ENCODE data around the gene SPATA33. TPM values are rescaled to one million over a fixed set of nuclear protein-coding genes. Genes with fewer than 3 reads are reported as not detected.

The SPATA33 gene
- polyA plus RNA-seq, 2 of the 4 experiments (the other 2 are of a cell fraction) = 6.1 to 12.1 TPM

DNA sequence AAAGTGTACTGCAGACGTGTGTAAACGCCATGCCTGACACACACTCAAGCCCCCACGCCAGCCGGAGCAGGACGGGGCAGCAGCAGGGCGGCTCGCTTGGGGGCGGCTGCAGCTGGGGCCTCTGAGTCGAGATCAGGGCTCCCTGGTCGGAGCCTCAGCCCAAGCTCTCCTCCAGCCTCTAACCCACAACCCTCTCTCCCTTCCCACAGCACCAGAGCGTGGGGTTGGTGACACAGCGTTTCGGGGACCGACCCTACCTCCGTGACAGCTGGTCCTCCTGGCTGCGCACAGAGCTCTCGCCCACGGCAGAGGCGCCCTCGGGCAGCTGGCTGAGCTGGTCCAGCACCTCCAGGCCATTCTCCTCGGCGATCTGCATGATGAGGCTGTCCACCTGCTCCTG lies 11.4 kb upstream of the SPATA33 start:
- CTCF ChIA-PET = interaction anchor here (0.9 to 2.0 kb wide), 3 partner anchors 31 to 81 kb away, joined by 3 to 10 read pairs (median 4); no protein-coding TSS in a partner anchor
- H3K9me3 ChIP-seq = no peaks in the 10 kb centered on the region
- H3K4me3 ChIP-seq = no peak overlapping the region
- H3K4me1 ChIP-seq = 0 out of 3 replicates have a peak, but pooled peaks cover 3% of the 10 kb centered on the region
- no peak overlapping the region for H3K27ac ChIP-seq
- ATAC-seq (no peak), FAIRE-seq (no peak), DNase-seq (ENCODE audit: low read depth in 1 of 2, low spot score in 1 of 2) (no peak)
- no peak overlapping the region for H3K4me2 ChIP-seq
- POLR2A ChIA-PET = no interaction called here
- WGBS (ENCODE audit: missing lambda C conversion rate) = 97% methylated on average over 21 of the region's 22 CpGs
- TF ChIP-seq BHLHE40 (IDR thresholded peaks at IDR 0.05; ENCODE audit: low read depth, low read length) (no peak), ZFP36 (IDR thresholded peaks at IDR 0.05; ENCODE audit: borderline replicate concordance, partially characterized antibody) (no peak), HOXA7 (CRISPR knock-in tag; IDR thresholded peaks at IDR 0.05) (no peak), EHF (CRISPR knock-in tag; IDR thresholded peaks at IDR 0.05) (no peak), HDAC2 (IDR thresholded peaks at IDR 0.05) (no peak), HOXB5 (CRISPR knock-in tag; IDR thresholded peaks at IDR 0.05) (no peak), POLR2A (IDR thresholded peaks at IDR 0.05; ENCODE audit: low read length) (no peak), PHF8 (IDR thresholded peaks at IDR 0.05; ENCODE audit: borderline replicate concordance, low read depth) (no peak), TP53 (CRISPR knock-in tag; IDR thresholded peaks at IDR 0.05) (no peak), CHD4 (IDR thresholded peaks at IDR 0.05; ENCODE audit: borderline replicate concordance) (no peak), ZC3H11A (IDR thresholded peaks at IDR 0.05) (no peak), EP300 (IDR thresholded peaks at IDR 0.05) (no peak), CBX8 (IDR thresholded peaks at IDR 0.05) (no peak), JUN (IDR thresholded peaks at IDR 0.05) (no peak), NFE2L2 (conservative IDR thresholded peaks at IDR 0.05; ENCODE audit: low read length) (no peak), FOSB (CRISPR knock-in tag; IDR thresholded peaks at IDR 0.05) (no peak)
- TF ChIP-seq, protein P1, sequence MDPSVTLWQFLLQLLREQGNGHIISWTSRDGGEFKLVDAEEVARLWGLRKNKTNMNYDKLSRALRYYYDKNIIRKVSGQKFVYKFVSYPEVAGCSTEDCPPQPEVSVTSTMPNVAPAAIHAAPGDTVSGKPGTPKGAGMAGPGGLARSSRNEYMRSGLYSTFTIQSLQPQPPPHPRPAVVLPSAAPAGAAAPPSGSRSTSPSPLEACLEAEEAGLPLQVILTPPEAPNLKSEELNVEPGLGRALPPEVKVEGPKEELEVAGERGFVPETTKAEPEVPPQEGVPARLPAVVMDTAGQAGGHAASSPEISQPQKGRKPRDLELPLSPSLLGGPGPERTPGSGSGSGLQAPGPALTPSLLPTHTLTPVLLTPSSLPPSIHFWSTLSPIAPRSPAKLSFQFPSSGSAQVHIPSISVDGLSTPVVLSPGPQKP (IDR thresholded peaks at IDR 0.05; ENCODE audit: low read depth, low read length) = no peak

DNA sequence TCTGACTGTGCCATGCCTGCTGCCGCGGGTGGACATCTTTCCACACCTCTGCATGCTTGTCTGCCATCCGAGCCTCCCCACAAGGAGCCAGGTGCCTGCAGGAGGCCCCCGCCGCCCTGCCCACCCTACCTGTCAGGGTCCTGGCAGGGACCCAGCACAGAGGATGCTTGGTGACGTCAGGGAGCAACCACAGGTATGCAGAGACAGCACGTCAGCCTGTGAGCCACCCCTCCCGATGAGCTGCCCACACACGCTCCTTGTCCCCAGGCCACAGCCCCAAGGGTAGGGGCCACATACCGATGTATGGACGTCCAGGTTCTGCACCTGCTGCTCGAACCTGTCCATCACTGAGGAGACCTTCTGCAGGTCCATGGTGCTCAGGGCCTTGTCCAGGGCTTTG lies 10.7 kb upstream of the SPATA33 start:
- FAIRE-seq = no peak
- H3K27ac ChIP-seq = no peak overlapping the region
- TF ChIP-seq ZNF302 (CRISPR knock-in tag; IDR thresholded peaks at IDR 0.05) (no peak), HEYL (CRISPR knock-in tag; IDR thresholded peaks at IDR 0.05) (no peak), POLR2AphosphoS2 (conservative IDR thresholded peaks at IDR 0.05; ENCODE audit: low read length) (no peak), RCOR1 (IDR thresholded peaks at IDR 0.05; ENCODE audit: low read depth, low read length) (no peak), TFCP2L1 (CRISPR knock-in tag; IDR thresholded peaks at IDR 0.05) (no peak), HOXB5 (CRISPR knock-in tag; IDR thresholded peaks at IDR 0.05) (no peak), HDAC2 (IDR thresholded peaks at IDR 0.05) (no peak), CHD2 (IDR thresholded peaks at IDR 0.05; ENCODE audit: low read length, partially characterized antibody) (no peak), NR3C1 (IDR thresholded peaks at IDR 0.05) (no peak), JUN (IDR thresholded peaks at IDR 0.05) (no peak), PHF8 (IDR thresholded peaks at IDR 0.05; ENCODE audit: borderline replicate concordance, low read depth) (no peak), RFX5 (IDR thresholded peaks at IDR 0.05) (no peak), RAD21 (conservative IDR thresholded peaks at IDR 0.05 in 1 of 2, IDR thresholded peaks at IDR 0.05 in 1 of 2) (no peak), FOSB (CRISPR knock-in tag; IDR thresholded peaks at IDR 0.05) (no peak), NFE2L2 (conservative IDR thresholded peaks at IDR 0.05; ENCODE audit: low read length) (no peak), POLR2A (IDR thresholded peaks at IDR 0.05; ENCODE audit: low read length) (no peak), RARB (CRISPR knock-in tag; IDR thresholded peaks at IDR 0.05) (no peak)
- TF ChIP-seq, protein P2, sequence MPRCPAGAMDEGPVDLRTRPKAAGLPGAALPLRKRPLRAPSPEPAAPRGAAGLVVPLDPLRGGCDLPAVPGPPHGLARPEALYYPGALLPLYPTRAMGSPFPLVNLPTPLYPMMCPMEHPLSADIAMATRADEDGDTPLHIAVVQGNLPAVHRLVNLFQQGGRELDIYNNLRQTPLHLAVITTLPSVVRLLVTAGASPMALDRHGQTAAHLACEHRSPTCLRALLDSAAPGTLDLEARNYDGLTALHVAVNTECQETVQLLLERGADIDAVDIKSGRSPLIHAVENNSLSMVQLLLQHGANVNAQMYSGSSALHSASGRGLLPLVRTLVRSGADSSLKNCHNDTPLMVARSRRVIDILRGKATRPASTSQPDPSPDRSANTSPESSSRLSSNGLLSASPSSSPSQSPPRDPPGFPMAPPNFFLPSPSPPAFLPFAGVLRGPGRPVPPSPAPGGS (IDR thresholded peaks at IDR 0.05) = no peak
- TF ChIP-seq, protein P3, sequence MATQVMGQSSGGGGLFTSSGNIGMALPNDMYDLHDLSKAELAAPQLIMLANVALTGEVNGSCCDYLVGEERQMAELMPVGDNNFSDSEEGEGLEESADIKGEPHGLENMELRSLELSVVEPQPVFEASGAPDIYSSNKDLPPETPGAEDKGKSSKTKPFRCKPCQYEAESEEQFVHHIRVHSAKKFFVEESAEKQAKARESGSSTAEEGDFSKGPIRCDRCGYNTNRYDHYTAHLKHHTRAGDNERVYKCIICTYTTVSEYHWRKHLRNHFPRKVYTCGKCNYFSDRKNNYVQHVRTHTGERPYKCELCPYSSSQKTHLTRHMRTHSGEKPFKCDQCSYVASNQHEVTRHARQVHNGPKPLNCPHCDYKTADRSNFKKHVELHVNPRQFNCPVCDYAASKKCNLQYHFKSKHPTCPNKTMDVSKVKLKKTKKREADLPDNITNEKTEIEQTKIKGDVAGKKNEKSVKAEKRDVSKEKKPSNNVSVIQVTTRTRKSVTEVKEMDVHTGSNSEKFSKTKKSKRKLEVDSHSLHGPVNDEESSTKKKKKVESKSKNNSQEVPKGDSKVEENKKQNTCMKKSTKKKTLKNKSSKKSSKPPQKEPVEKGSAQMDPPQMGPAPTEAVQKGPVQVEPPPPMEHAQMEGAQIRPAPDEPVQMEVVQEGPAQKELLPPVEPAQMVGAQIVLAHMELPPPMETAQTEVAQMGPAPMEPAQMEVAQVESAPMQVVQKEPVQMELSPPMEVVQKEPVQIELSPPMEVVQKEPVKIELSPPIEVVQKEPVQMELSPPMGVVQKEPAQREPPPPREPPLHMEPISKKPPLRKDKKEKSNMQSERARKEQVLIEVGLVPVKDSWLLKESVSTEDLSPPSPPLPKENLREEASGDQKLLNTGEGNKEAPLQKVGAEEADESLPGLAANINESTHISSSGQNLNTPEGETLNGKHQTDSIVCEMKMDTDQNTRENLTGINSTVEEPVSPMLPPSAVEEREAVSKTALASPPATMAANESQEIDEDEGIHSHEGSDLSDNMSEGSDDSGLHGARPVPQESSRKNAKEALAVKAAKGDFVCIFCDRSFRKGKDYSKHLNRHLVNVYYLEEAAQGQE (IDR thresholded peaks at IDR 0.05) = no peak
- 88% methylated on average over 10 of the region's 12 CpGs for WGBS (ENCODE audit: missing lambda C conversion rate)
- no peak overlapping the region for H3K4me3 ChIP-seq
- no peak for ATAC-seq
- ChIA-PET CTCF (interaction anchor here (0.6 to 2.0 kb wide), 4 partner anchors 31 to 81 kb away, joined by 3 to 10 read pairs (median 4); no protein-coding TSS in a partner anchor), POLR2A (no interaction called here)
- no peak overlapping the region for H3K4me2 ChIP-seq
- H3K4me1 ChIP-seq = no peaks in the 10 kb centered on the region
- DNase-seq (ENCODE audit: low read depth in 1 of 2, low spot score in 1 of 2) = no peak
- no peaks in the 10 kb centered on the region for H3K9me3 ChIP-seq

Measured in A549 (cell line).